AG04450 (cell line): Measurements from ENCODE around the gene MRRF. TPM values are rescaled to one million over a fixed set of nuclear protein-coding genes. Genes with fewer than 3 reads are reported as not detected.

Experiments used
- CTCF ChIA-PET: fragments of 300-600, 350-600 bp; formaldehyde crosslinking; extraction: SDS; loops from one replicate; lab custom pipeline; 2022; ENCODE audit warnings: antibody characterized with exemption, inconsistent platforms; lab: Charles Lee
- POLR2A ChIA-PET: fragments of 350-600 bp; formaldehyde crosslinking; extraction: SDS; loops from one replicate; lab custom pipeline; 2021; ENCODE audit warnings: antibody characterized with exemption, inconsistent platforms; lab: Yijun Ruan, JAX
- DNase-seq: peaks from one replicate; pipeline ENCODE4 v3.0.0-alpha.2; 2011; ENCODE audit warnings: low read depth, low spot score
- H3K27ac ChIP-seq: one replicate; pipeline ENCODE4 v1.5.1; 2012; ENCODE audit warnings: low read depth, low read length, control low read depth
- H3K27me3 ChIP-seq: one replicate; pipeline ENCODE4 v1.6.0; 2012; ENCODE audit warnings: low read length; ENCODE audit not compliant: control insufficient read depth, insufficient read depth
- H3K4me3 ChIP-seq: 2 replicates; pipeline ENCODE4 v1.5.1; 2011; ENCODE audit warnings: mild to moderate bottlenecking, low read depth, low read length, control low read depth
- H3K9me3 ChIP-seq: 2 replicates; pipeline ENCODE4 v1.5.1; 2012; ENCODE audit warnings: low read length; ENCODE audit not compliant: control insufficient read depth, insufficient read depth
- polyA plus RNA-seq: library from polyadenylated mRNA; depleted of rRNA; stranded (reverse); fragments of >200 nt; gene quantifications from 2 replicates; pipeline ENCODE4 v1.2.3, GENCODE V29; 2011
- TF ChIP-seq, protein P1 (sequence below): IDR thresholded peaks from 2 replicates; pipeline ENCODE4 v1.5.1; 2011; ENCODE audit warnings: low read depth, low read length, control low read depth, inconsistent platforms

The MRRF gene
- polyA plus RNA-seq, 1 experiment, result 50.1 TPM

DNA sequence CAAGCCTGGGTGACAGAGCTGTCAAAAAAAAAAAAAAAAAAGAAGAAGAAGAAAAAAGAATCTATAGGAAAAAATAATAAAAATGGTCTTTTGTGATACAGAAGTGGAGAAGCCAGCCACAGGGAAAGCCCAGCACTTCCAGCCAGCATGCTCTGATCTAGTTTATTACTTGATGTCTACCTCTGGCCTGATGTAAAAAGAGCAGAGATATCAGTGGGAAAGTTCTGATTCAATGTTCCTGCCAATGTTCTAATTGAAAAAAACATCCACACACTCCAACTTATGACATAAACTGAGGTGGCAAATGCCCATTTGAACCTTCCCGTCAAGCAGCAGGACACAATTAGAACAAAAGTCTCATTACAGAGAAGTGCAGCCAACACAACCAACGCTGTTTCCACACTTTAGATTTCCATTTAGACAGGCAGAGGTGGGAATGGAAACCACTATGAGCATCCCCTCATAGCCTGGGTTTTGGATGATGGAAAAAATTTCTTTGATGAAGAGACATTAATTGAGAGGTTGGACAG is 5.7 kb upstream of the MRRF start:
- TF ChIP-seq, protein P1, sequence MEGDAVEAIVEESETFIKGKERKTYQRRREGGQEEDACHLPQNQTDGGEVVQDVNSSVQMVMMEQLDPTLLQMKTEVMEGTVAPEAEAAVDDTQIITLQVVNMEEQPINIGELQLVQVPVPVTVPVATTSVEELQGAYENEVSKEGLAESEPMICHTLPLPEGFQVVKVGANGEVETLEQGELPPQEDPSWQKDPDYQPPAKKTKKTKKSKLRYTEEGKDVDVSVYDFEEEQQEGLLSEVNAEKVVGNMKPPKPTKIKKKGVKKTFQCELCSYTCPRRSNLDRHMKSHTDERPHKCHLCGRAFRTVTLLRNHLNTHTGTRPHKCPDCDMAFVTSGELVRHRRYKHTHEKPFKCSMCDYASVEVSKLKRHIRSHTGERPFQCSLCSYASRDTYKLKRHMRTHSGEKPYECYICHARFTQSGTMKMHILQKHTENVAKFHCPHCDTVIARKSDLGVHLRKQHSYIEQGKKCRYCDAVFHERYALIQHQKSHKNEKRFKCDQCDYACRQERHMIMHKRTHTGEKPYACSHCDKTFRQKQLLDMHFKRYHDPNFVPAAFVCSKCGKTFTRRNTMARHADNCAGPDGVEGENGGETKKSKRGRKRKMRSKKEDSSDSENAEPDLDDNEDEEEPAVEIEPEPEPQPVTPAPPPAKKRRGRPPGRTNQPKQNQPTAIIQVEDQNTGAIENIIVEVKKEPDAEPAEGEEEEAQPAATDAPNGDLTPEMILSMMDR, result no peak
- Histone ChIP-seq H3K27me3 (no peaks in the 10 kb centered on the region), H3K27ac (no peak overlapping the region), H3K4me3 (no peak overlapping the region), H3K9me3 (no peaks in the 10 kb centered on the region; the same call in 1 of the 2 replicates)
- ChIA-PET POLR2A (no interaction called here), CTCF (interaction anchor here (1.5 kb wide), 1 partner anchor 92 kb away, joined by 3 read pairs; no protein-coding TSS in a partner anchor)
- DNase-seq, result no peak

DNA sequence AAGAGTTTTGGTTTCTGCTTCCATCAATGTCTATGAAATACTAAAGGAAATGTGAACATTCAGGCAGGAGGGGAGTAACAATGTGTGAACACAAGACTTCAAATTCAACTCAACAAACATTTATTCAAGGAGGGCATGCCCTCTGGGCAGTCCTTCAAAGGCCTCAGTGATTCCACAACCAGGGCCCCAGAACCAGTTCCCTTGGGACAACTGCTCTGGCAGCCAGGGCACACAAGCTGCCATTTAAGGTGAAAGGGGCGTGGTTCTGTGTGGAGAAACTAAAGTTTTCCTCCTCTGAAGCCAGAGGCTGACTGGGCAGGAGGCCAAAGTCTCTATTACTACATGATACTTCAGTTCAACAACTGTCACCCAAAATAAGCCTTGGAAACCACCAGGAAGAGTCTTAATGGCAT is 3.2 kb upstream of the MRRF start:
- ChIA-PET CTCF (interaction anchor here (1.3 kb wide), 2 partner anchors 89 to 104 kb away, joined by 4 read pairs; no protein-coding TSS in a partner anchor), POLR2A (no interaction called here)
- Histone ChIP-seq H3K27me3 (no peaks in the 10 kb centered on the region), H3K9me3 (no peaks in the 10 kb centered on the region; the same call in 1 of the 2 replicates), H3K27ac (no peak overlapping the region), H3K4me3 (no peak overlapping the region)
- peak; percentile 7 for DNase-seq
- TF ChIP-seq, protein P1, result no peak

DNA sequence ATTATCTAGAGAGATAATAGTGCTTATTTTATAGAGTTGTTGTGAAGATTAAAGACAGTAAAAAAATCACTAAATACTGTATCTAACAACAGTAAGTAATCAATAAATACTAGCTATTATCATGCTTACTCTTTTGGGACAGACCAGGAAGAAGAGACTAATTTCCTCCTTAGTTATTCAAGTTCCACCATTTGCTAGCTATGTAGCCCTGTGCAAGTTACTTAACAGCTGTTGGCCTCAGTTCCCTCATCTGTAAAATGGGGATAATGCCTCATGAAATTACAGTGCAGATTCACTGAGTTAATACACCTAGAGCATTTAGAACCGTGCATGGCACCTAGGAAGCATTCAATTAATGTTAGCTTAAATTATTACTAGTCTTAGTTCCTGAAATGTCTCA is 2.6 kb upstream of the MRRF start:
- H3K9me3 ChIP-seq, result no peaks in the 10 kb centered on the region; the same call in 1 of the 2 replicates
- no peaks in the 10 kb centered on the region for H3K27me3 ChIP-seq
- POLR2A ChIA-PET, result no interaction called here
- no peak overlapping the region for H3K4me3 ChIP-seq
- no peak for DNase-seq
- TF ChIP-seq, protein P1, result no peak
- no peak overlapping the region for H3K27ac ChIP-seq
- CTCF ChIA-PET, result interaction anchor here (1.0 to 3.3 kb wide), 3 partner anchors 89 to 163 kb away, joined by 3 to 11 read pairs (median 4); no protein-coding TSS in a partner anchor

DNA sequence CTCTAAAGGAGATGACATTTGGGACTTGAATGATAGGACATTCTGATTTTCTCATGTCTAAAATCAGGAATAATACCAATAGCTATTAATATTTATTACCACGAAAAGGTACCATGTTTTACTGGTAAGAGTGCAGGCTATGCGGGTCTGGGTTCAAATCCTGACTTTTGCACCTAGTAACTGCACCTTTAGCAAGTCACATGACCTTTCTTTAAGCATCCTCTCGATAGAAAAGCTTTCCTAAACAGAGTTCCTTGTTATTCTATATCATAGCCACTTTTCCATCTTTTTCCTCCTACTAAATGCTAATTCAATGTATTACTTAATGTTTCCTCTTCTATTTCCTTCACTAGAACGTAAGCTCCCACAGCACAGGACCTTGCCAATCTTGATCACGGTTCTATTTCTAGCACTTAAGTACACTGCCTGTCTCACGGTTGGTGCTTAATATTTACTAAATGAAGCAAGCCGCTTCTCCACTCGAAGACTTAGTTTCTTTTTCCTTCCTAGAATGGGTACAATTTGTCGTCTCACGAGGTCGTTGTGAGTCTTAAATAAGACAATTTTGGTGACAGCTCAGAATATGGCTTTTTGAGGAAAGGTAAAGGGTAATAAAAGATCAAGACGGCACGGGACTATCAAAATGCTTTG is 858 bp upstream of the MRRF start:
- Histone ChIP-seq H3K27me3 (no peaks in the 10 kb centered on the region), H3K9me3 (no peaks in the 10 kb centered on the region; the same call in 1 of the 2 replicates), H3K4me3 (peak overlapping the region; percentile 97), H3K27ac (peak overlapping the region; percentile 86)
- DNase-seq, result no peak
- ChIA-PET POLR2A (interaction anchor here (0.5 to 1.5 kb wide), 3 partner anchors 40 to 727 kb away, joined by 4 to 14 read pairs (median 7); no protein-coding TSS in a partner anchor), CTCF (interaction anchor here (0.8 to 3.3 kb wide), 6 partner anchors 87 to 202 kb away, joined by 3 to 11 read pairs (median 4); no protein-coding TSS in a partner anchor)
- TF ChIP-seq, protein P1, result no peak
